ENCODE results near the gene TMEFF1.

Gene TMEFF1

GRCh38 chr9:100445903-100446549, 26.9 kb upstream of the TMEFF1 start:
- no peak for DNase-seq (ENCODE audit: extremely low read depth in 1 of 2, low read depth in 1 of 2)

DNA sequence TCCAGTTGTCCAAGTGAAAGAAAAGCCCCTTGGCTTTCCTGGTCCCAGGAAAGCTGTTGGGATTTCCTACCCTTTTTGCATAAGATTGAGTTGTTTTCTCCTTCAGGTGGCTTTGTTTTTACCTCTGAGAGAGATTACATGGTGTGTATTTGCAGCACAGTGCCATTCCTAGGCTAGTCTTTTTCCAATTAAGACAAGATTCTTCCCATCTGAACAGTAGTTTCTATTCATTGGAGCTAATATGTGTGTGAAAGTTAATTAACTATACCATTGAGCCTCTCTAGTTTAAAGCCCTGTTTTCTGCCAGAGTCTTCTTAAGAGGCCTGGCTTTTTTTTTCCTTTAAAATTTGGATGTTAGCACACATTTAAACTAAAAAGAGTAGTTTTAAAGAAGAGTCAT, 25.9 kb upstream of the TMEFF1 start:
- no peak for DNase-seq (ENCODE audit: extremely low read depth in 1 of 2, low read depth in 1 of 2)

DNA sequence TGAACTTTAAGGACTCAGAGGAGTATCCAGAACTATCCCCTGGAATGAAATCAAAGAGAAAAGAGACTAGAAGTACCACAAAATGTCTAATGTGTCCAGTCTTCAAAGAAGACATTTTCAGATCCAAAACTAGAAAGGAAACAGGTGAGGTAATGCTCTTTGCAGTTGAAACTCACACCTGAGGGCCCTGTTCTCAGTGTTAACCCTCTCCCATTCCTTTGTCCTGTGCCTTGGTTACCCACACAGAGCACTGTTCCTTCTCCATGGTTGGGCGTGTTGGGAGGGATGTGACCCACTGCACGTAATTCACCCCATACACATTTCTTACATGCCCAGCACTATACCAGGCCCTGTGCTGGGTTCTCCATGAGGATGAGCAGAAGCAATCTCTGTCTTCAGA, 24.7 kb upstream of the TMEFF1 start:
- no peak for DNase-seq (ENCODE audit: extremely low read depth in 1 of 2, low read depth in 1 of 2)

GRCh38 chr9:100449420-100449819, 23.5 kb upstream of the TMEFF1 start:
- no peak for DNase-seq (ENCODE audit: extremely low read depth in 1 of 2, low read depth in 1 of 2)

DNA sequence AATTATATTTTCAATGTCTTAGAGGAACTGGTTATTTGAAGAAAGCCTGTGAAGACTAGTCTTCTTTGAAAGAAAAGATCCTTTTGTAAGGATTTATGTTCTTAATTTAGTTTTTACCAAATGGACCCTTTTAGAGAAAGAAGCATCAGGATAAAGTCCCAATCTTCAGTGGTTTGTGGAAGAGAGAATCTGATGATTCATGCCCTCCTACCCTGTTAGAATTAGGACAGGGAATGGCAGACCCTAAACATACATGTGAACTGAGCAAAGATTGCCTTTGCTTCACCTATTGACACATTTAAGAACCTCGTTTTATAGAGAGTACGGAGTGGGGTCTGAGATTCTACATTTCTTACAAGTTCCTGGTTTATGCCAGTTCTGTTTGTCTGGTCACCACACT, 20.1 kb upstream of the TMEFF1 start:
- DNase-seq (ENCODE audit: extremely low read depth in 1 of 2, low read depth in 1 of 2), result no peak

DNA sequence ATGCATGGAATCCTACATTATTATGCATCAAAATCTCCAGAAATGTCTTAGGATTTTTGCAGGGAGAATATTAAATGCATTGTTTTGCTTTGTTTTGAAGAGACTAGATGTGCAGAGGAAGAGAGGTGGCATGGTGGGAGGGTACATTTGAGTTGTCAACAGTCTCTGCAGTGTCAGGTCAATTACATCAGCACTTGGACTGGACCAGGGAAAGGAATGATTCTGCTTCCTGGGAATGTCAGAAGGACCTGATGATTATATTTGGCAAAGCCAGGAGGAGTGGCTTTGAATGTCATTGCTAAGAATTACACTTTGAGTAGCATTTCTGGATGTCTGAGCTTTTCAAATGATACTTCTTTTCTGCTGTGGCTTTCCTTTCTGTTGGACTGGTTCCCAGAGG, 17.5 kb upstream of the TMEFF1 start:
- DNase-seq (ENCODE audit: extremely low read depth in 1 of 2, low read depth in 1 of 2), result no peak

- DNase-seq (ENCODE audit: extremely low read depth in 1 of 2, low read depth in 1 of 2), result no peak
These were observed 15.4 kb upstream of the TMEFF1 start for GRCh38 chr9:100457517-100457916.

GRCh38 chr9:100459963-100460362, 13.0 kb upstream of the TMEFF1 start:
- no peak for DNase-seq (ENCODE audit: extremely low read depth in 1 of 2, low read depth in 1 of 2)

DNA sequence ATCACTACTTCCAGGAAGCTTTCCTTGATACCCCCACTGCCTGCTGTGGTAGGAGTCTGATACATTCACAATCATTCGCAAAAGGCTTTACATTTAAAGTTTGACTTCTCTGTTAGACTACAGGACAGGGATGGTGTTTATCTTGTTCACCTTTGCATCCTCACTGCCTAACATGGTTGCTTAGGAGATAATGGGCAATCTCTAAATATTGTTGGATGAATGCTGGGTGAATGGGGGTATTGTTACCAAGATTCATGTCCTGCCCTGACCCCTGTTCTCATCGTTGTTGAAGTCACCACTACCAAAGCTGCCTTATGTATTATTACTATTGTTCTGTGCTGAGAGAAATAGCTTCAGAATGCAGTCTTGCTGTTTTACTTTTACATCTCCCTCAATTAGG, 7.7 kb upstream of the TMEFF1 start:
- DNase-seq (ENCODE audit: extremely low read depth in 1 of 2, low read depth in 1 of 2), result no peak

- no peak for DNase-seq (ENCODE audit: extremely low read depth in 1 of 2, low read depth in 1 of 2)
These were observed 7.2 kb upstream of the TMEFF1 start for GRCh38 chr9:100465761-100466160.

GRCh38 chr9:100466171-100466828, 6.6 kb upstream of the TMEFF1 start:
- no peak for DNase-seq (ENCODE audit: extremely low read depth in 1 of 2, low read depth in 1 of 2)

GRCh38 chr9:100466829-100467221, 6.1 kb upstream of the TMEFF1 start:
- no peak for DNase-seq (ENCODE audit: extremely low read depth in 1 of 2, low read depth in 1 of 2)

DNA sequence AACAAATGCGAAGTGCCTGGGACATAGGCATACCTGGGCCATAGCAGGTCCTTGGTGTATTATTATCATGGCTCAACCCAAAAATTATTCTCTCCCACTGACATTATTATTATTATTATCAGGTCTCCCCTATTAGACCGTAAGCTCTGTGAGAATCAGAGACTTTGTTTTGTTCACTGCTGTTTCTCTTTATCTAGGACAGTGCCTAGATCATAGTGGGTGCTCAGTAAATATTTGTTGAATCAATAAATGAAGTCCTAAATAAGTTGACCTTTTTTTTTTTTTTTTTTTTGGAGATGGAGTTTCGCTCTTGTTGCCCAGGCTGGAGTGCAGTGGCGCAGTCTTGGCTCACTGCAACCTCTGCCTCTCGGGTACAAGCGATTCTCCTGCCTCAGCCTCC, 4.9 kb upstream of the TMEFF1 start:
- DNase-seq (ENCODE audit: extremely low read depth in 1 of 2, low read depth in 1 of 2), result no peak

DNA sequence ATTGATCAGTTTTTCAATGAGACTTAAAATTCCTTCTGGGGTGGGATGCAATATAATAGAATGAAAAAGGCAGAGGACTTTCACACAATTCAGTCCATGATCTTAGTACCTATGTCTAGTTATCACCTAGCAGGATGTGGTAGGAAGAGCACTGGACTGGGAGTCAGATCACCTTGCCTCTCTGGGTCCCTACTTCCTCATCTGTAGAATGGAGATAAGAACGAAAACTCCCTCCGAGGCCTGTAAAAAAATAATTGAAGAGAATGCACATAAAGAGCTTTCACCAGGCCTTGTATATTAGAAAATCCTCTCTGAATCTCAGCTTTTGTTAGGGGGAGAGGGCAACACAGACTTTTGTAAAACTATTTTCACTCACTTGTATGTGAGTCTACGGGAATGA, 681 bp upstream of the TMEFF1 start:
- no peak for DNase-seq (ENCODE audit: extremely low read depth in 1 of 2, low read depth in 1 of 2)

DNA sequence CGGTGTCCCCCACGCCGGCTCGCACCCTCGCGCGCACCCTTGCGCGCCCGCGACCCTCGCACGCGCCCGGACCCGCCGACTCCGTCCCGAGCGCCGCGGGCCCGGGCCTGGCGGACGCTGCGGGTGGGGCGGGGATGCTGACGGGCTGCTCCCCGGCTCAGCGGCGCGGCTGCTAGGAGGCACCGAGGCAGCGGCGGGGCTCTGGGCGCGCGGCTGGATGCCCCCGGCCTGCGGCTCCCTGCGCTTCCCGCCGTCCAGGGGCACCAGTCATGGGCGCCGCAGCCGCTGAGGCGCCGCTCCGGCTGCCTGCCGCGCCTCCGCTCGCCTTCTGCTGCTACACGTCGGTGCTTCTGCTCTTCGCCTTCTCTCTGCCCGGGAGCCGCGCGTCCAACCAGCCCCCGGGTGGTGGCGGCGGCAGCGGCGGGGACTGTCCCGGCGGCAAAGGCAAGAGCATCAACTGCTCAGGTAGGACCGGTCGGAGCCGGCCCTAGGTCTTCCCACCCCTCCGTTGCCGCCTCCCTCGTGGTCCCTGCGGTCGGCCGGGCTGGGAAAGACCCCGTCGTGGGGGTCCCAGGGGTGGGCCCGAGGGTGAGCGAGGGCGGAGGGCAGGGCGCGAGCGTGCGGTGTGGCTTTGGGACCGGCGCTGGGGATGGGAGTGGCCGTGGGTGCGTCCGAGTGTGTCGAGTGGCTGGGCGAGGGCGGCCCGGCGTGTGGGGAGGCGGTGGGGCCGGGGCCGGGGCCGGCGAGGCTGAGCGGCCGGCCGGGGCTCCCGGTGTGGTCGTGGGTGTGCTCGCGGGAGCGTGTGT, 530 bp downstream of the TMEFF1 start:
- DNase-seq (ENCODE audit: extremely low read depth in 1 of 2, low read depth in 1 of 2), result peak in 1 of 2 donors; percentile 2

- no peak for DNase-seq (ENCODE audit: extremely low read depth in 1 of 2, low read depth in 1 of 2)
These were observed 1.4 kb downstream of the TMEFF1 start for GRCh38 chr9:100474082-100474923.

GRCh38 chr9:100474924-100475276, 2.0 kb downstream of the TMEFF1 start:
- no peak for DNase-seq (ENCODE audit: extremely low read depth in 1 of 2, low read depth in 1 of 2)

DNA sequence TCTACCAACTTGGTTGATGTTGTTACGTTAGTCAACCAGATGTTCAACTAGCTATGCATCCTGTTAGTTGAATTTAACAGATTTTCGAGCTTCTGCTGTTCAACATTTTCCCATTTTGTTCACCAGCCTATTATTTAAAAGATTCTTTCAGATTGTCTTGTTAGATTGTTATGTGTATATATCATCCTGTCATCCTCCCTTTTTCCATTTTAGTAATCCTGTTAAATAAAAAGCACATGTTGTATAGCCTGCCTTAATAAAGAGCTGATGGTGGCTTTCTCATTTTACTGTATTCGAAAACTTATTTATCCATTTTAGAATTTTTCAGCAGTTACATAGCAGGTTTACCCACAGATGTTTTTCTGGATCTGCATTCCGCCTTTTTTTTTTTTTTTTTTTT, 4.3 kb downstream of the TMEFF1 start:
- DNase-seq (ENCODE audit: extremely low read depth in 1 of 2, low read depth in 1 of 2), result no peak

GRCh38 chr9:100478192-100478591, 5.2 kb downstream of the TMEFF1 start:
- DNase-seq (ENCODE audit: extremely low read depth in 1 of 2, low read depth in 1 of 2), result no peak

DNA sequence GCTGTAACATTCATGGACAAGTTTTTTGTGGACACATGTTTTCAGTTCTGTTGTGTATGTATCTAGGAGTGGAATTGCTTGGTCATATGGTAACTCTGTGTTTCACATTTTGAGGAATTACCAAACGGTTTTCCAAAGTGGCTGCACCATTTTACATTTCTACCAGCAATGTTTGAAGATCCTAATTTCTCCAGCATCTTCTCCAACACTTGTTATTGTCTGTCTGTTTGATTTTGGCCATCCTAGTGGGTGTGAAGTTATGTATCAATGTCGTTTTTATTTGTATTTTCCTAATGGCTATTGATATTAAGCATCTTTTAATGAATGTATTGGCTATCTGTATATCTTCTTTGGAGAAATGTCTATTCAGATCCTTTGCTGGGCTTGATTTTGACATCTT, 6.9 kb downstream of the TMEFF1 start:
- DNase-seq (ENCODE audit: extremely low read depth in 1 of 2, low read depth in 1 of 2), result no peak

GRCh38 chr9:100485196-100485595, 12.2 kb downstream of the TMEFF1 start:
- no peak for DNase-seq (ENCODE audit: extremely low read depth in 1 of 2, low read depth in 1 of 2)
